ENCODE data around the gene IQGAP1. TPM values are rescaled to one million over a fixed set of nuclear protein-coding genes. Genes with fewer than 3 reads are reported as not detected.

The IQGAP1 gene
- total RNA-seq, 1 donor from 2014 or later: 80.4 TPM

GRCh38 chr15:90539789-90540188 lies 151.7 kb downstream of the IQGAP1 start:
- Mint-ChIP-seq H3K9me3 (no peaks in the 10 kb centered on the region), H3K4me1 (ENCODE audit: unreplicated experiment) (peaks cover 28% of the 10 kb centered on the region), H3K27ac (no peak overlapping the region), H3K36me3 (peaks cover 33% of the 10 kb centered on the region), H3K27me3 (no peaks in the 10 kb centered on the region), H3K4me3 (no peak overlapping the region)
- no peak for TF ChIP-seq CTCF (conservative IDR thresholded peaks at IDR 0.05)
- DNase-seq (ENCODE audit: extremely low spot score, unreplicated experiment): no peak

GRCh38 chr15:90540768-90541167 lies 152.7 kb downstream of the IQGAP1 start:
- H3K27me3 Mint-ChIP-seq: no peaks in the 10 kb centered on the region
- H3K27ac Mint-ChIP-seq: no peak overlapping the region
- TF ChIP-seq CTCF (conservative IDR thresholded peaks at IDR 0.05): no peak
- no peak overlapping the region for H3K4me3 Mint-ChIP-seq
- peaks cover 20% of the 10 kb centered on the region for H3K4me1 Mint-ChIP-seq (ENCODE audit: unreplicated experiment)
- H3K9me3 Mint-ChIP-seq: no peaks in the 10 kb centered on the region
- no peak for DNase-seq (ENCODE audit: extremely low spot score, unreplicated experiment)
- peaks cover 32% of the 10 kb centered on the region for H3K36me3 Mint-ChIP-seq

GRCh38 chr15:90545095-90545494 lies 157.1 kb downstream of the IQGAP1 start:
- H3K4me1 Mint-ChIP-seq (ENCODE audit: unreplicated experiment): no peaks in the 10 kb centered on the region
- no peak for TF ChIP-seq CTCF (conservative IDR thresholded peaks at IDR 0.05)

GRCh38 chr15:90547540-90547939 lies 159.5 kb downstream of the IQGAP1 start:
- H3K9me3 Mint-ChIP-seq: no peaks in the 10 kb centered on the region
- no peak overlapping the region for H3K4me3 Mint-ChIP-seq
- H3K27me3 Mint-ChIP-seq: no peaks in the 10 kb centered on the region
- H3K36me3 Mint-ChIP-seq: peaks cover 25% of the 10 kb centered on the region
- TF ChIP-seq CTCF (conservative IDR thresholded peaks at IDR 0.05): no peak
- H3K4me1 Mint-ChIP-seq (ENCODE audit: unreplicated experiment): peaks cover 5% of the 10 kb centered on the region
- H3K27ac Mint-ChIP-seq: peak overlapping the region; percentile 14
- DNase-seq (ENCODE audit: extremely low spot score, unreplicated experiment): no peak

More at GRCh38 chr15:90545095-90545494, 157.1 kb downstream of the IQGAP1 start:
- DNase-seq (ENCODE audit: extremely low spot score, unreplicated experiment): no peak
- Mint-ChIP-seq H3K4me3 (no peak overlapping the region), H3K36me3 (peaks cover 26% of the 10 kb centered on the region), H3K27ac (no peak overlapping the region), H3K27me3 (no peaks in the 10 kb centered on the region), H3K9me3 (no peaks in the 10 kb centered on the region)

- no peak for TF ChIP-seq CTCF (conservative IDR thresholded peaks at IDR 0.05)
- no peaks in the 10 kb centered on the region for H3K27me3 Mint-ChIP-seq
- H3K9me3 Mint-ChIP-seq: no peaks in the 10 kb centered on the region
- no peak for DNase-seq (ENCODE audit: extremely low spot score, unreplicated experiment)
- H3K36me3 Mint-ChIP-seq: peaks cover 26% of the 10 kb centered on the region
- peaks cover 17% of the 10 kb centered on the region for H3K4me1 Mint-ChIP-seq (ENCODE audit: unreplicated experiment)
- H3K4me3 Mint-ChIP-seq: no peak overlapping the region
- no peak overlapping the region for H3K27ac Mint-ChIP-seq
These were observed 162.9 kb downstream of the IQGAP1 start for GRCh38 chr15:90550919-90551318.

Other genes with a start within 250 kb of the IQGAP1 start
- gene SEMA4B, start 186.9 kb upstream of the IQGAP1 start, total RNA-seq (ENCODE audit: low replicate concordance): 28.0 and 28.9 TPM in 2 replicates
- gene CIB1, start 154.3 kb upstream of the IQGAP1 start, total RNA-seq (ENCODE audit: low replicate concordance): 31.6 and 36.8 TPM in 2 replicates
- gene GDPGP1, start 154.0 kb upstream of the IQGAP1 start, total RNA-seq (ENCODE audit: low replicate concordance): 6.1 and 9.6 TPM in 2 replicates
- 0.58 TPM in 1 of 2 replicates, not detected in the other for gene TTLL13, start 138.7 kb upstream of the IQGAP1 start, total RNA-seq (ENCODE audit: low replicate concordance)
- 79.2 and 103 TPM in 2 replicates for gene NGRN, start 122.6 kb upstream of the IQGAP1 start, total RNA-seq (ENCODE audit: low replicate concordance)
- gene ZNF774, start 36.0 kb upstream of the IQGAP1 start, total RNA-seq (ENCODE audit: low replicate concordance): 4.8 and 5.5 TPM in 2 replicates
- gene CRTC3, start 141.7 kb downstream of the IQGAP1 start, total RNA-seq (ENCODE audit: low replicate concordance): 26.2 and 31.4 TPM in 2 replicates

Data from type B pancreatic cell (in vitro differentiated cells).